Breast epithelium (tissue), 3 donors: ENCODE data around the gene ETFB.

ENCODE experiments used
- CTCF ChIP-seq, 3 donors: fragments of 450-650 bp; IDR thresholded peaks; one replicate each; pipeline ENCODE4 v1.5.1; 2016 to 2017; ENCODE audit warnings: antibody characterized with exemption in 3 of 3, mild to moderate bottlenecking in 3 of 3, moderate library complexity in 3 of 3
- POLR2A ChIP-seq: fragments of 450-650 bp; IDR thresholded peaks from one replicate; pipeline ENCODE4 v1.6.1; 2016; ENCODE audit warnings: antibody characterized with exemption, mild to moderate bottlenecking, moderate library complexity
- POLR2AphosphoS5 ChIP-seq, 3 donors: sonication (generic); formaldehyde crosslinking; IDR thresholded peaks; one replicate each; pipeline ENCODE4 v1.6.1; 2017; ENCODE audit warnings: antibody characterized with exemption in 3 of 3

- TF ChIP-seq CTCF (IDR thresholded peaks at IDR 0.05) (no peak), POLR2A (no peak), POLR2AphosphoS5 (IDR thresholded peaks at IDR 0.05) (no peak)
Measured at GRCh38 chr19:51325161-51325976, 40.8 kb downstream of the ETFB start.
